Stomach (tissue), 4 donors: ENCODE results near the gene EDDM13.

Experiments used
- CTCF ChIP-seq, 7 experiments: fragments of 450-650 bp in 4 of 7; fragments of 200-600 bp in 3 of 7; sonication (generic) in 3 of 7; IDR thresholded peaks; one replicate each; pipeline ENCODE4 v1.5.1; 2016 to 2019; ENCODE audit warnings: antibody characterized with exemption in 7 of 7, control low read depth in 2 of 7, mild to moderate bottlenecking in 1 of 7
- POLR2AphosphoS5 ChIP-seq, 3 donors: sonication (generic); formaldehyde crosslinking; IDR thresholded peaks; one replicate each; pipeline ENCODE4 v1.6.1; 2016; ENCODE audit warnings: antibody characterized with exemption in 3 of 3

GRCh38 chr19:56321254-56321988, 48.9 kb downstream of the EDDM13 start:
- no peak for TF ChIP-seq CTCF (IDR thresholded peaks at IDR 0.05)
- TF ChIP-seq POLR2AphosphoS5 (IDR thresholded peaks at IDR 0.05): no peak
